GM18498 (cell line): ENCODE results near the gene APOBEC3H.

Source experiments
- ATAC-seq: cut with Tn5 transposase; IDR thresholded peaks from one replicate; pipeline ENCODE4 v1.9.1; 2021; ENCODE audit warnings: mild to moderate bottlenecking, moderate library complexity; ENCODE audit not compliant: unreplicated experiment

The APOBEC3H gene

DNA sequence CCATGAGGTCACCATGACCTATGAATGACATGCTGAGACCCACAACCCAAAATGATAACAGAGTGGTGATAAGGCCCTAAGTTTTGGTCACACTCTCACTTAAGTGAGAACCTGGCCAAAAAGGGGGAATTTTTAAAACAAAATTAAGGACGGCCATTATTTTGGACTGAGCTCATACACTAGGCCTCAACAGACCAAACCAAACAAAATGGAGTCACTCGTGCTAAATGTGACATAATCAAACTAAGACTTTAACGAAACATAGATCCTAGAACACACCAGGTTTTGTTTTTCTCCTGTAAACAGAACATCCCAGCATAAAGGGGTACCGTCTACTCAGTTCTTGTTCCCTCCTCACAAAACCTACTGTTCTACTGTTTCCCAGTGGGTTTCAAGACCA is 11.4 kb downstream of the APOBEC3H start:
- ATAC-seq = no peak

DNA sequence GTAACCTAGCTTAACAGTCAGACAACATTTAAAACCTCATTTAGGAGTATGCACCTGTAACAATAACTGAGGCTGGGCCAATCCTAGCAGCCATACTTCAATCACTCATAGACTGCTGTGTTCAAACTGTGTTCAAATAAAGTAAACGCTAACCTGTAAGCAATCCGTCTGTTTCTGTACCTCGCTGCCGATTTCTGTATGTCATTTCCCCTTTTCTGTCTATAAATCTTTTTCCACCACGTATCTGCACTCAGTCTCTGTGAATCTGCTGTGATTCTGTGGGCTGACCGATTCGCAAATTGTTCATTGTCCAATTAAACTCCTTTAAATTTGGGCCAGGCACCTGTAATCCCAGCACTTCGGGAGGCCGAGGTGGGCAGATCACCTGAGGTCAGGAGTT is 12.3 kb downstream of the APOBEC3H start:
- no peak for ATAC-seq

- no peak for ATAC-seq
Measured at GRCh38 chr22:39110631-39111561, 13.9 kb downstream of the APOBEC3H start.

GRCh38 chr22:39114112-39114511 is 17.1 kb downstream of the APOBEC3H start:
- ATAC-seq = no peak

GRCh38 chr22:39115570-39115969 is 18.5 kb downstream of the APOBEC3H start:
- ATAC-seq = no peak

GRCh38 chr22:39115977-39116621 is 19.1 kb downstream of the APOBEC3H start:
- ATAC-seq = no peak

DNA sequence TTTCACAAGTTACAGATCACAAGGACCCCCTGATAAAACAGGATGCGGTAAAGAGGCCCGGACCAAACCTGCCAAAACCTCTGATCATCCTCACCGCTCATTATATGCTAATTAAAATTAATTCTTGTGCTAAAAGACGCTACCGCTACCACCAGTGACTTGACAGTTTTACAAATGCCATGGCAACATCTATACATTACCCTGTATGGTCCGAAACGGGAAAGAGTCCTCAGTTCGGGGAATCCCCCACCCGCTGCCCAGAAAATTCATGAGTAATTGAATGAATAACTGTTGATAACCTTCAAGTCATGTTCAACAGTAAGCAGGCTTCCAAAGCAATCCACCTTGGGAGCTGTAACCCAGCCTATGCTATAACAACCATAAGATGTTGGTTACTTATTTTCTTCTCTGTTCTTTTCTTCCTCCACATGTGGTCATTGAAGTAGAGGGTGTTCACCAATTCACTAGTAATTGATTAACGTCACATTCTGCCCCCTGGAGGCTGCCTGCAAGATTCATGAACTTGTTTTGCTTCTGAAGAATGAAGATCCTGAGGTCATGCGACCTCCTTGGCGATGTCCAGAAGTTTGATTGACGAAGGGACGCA is 20.6 kb downstream of the APOBEC3H start:
- ATAC-seq = peak; percentile 49

DNA sequence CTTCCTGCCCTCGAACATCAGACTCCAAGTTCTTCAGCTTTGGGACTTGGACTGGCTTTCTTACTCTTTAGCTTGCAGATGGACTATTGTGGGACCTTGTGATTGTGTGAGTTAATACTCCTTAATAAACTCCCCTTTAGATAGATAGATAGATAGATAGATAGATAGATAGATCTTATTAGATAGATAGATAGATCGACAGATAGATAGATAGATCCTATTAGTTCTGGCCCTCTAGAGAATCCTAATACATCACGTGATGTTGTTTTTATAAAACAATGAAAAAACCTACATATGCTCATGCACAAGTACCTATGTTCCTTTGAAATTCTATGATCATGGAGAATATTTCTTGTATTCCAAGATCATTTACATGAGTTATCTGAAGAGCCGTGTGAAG is 23.9 kb downstream of the APOBEC3H start:
- no peak for ATAC-seq

GRCh38 chr22:39122772-39123470 is 25.9 kb downstream of the APOBEC3H start:
- no peak for ATAC-seq

DNA sequence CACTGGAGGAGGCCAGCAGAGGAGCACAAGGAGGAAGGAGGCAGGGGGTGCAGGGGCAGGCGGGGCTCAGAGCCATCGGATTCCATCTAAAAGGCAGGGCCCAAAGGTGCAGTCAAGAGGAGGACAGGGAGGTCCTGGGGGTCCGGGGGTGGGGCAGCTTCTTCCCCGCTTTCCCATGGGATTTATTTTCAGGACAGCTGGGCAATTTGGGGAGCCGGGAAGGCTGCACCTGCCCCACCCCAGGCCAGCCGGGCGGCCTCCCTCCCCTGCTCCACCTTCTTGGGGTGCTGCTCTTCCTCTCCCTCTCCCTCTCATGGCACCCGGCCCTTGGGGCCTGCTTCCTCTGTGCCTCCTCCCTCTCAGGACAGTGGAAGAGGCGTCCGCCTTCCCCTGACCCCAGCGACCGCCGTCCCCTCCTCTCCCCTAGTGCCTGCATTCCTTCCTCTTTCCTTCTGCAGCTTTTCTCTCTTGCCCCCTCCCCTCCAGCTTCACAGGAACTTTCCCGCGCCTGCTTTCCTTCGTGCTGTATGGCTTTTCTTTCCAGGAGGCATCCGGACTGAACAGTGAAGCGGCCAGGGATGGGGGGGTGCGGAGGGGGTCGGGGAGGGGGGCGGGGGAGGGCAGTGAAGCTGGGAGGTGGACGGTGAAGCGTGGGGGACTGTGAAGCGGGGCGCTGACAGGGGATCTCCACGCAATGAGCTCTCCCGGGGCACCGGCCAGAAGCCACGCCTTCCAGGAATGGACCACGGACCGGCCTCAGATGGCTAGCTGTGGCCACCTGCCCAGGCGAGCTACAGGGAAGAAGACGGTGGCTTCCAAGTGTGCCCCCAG is 26.9 kb downstream of the APOBEC3H start:
- no peak for ATAC-seq

DNA sequence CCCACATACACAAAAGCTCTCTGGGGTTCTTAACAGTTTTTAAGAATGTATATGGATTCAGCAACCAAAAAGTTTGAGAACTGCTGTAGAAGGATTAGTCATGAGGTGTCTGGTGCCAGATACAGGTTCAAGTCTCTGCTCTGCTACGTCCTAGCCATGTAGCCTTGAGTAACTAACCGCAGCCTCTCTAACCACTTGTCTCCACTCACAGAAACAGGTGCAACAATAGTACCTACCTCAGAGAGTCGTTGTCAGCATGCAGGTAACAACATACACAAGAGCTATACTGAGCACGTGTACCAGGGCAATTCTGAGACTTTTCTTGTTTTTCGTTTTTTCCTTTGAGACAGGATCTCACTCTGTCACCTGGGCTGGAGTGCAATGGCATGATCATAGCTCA is 28.6 kb downstream of the APOBEC3H start:
- ATAC-seq = no peak

GRCh38 chr22:39128508-39128907 is 31.5 kb downstream of the APOBEC3H start:
- no peak for ATAC-seq

GRCh38 chr22:39129081-39129480 is 32.0 kb downstream of the APOBEC3H start:
- no peak for ATAC-seq

GRCh38 chr22:39129746-39130145 is 32.7 kb downstream of the APOBEC3H start:
- no peak for ATAC-seq

GRCh38 chr22:39130152-39130704 is 33.2 kb downstream of the APOBEC3H start:
- ATAC-seq = no peak

- ATAC-seq = no peak
Measured at GRCh38 chr22:39130892-39131855, 34.1 kb downstream of the APOBEC3H start.

DNA sequence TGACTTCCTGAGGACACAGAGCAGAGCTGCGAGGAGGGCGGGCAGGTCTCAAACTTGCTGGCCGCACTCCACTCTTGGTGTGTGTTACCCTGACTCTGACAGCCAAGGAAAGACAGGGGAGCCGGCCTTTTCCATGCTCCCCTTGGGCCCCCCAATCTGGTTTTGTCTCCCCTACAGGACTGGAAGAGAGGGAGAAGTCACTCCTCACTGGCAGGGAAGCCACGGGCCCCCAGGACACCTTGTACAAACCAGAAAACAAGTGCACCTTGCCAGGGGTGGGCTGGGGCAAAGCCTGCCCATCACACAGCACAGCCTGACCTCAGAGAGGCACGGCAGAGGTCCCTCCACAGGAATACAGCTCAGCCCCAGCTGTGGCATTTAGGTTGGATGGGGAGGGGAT is 35.2 kb downstream of the APOBEC3H start:
- no peak for ATAC-seq

DNA sequence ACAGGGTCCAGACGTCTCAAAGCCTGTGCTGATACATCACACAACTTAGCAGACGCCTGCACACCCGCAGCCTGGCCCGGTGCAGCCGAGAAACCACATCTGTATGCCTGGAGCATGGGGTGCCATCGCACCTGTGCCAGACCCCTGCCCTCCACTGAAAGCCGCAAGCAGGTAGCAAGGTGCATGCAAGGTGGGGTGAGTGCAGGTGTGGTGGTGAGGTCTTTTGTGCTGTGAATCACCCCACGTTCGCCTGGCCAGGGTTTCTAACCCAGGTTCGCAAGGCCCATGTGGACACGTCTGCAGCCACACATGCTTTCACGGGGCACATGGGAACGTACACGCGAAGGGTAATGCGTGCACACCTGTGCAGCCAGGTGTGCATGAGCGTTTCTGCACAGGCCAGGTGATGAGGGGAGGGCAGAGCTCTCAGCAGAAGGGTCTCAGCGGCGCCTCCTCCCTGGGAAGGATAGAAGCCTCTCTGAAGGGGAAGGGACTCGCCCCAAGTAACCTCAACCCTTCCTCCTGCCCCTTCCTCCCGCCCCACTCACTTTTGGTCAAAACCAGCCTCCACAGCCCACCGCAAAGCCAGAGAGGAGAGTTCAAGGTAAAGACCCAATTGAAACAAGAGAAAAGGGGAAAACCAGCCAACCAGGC is 36.0 kb downstream of the APOBEC3H start:
- ATAC-seq = no peak
